GM12878 (cell line): ENCODE measurements around the gene UNC13B.

Experiments
- BACH1 ChIP-seq: fragments of 450-650 bp; IDR thresholded peaks from 2 replicates; pipeline ENCODE4 v1.6.1; 2017; ENCODE audit warnings: mild to moderate bottlenecking, borderline replicate concordance
- CEBPZ ChIP-seq: fragments of 150-350 bp; IDR thresholded peaks from 2 replicates; pipeline ENCODE4 v1.6.1; 2016; ENCODE audit warnings: low read depth, low read length
- CTCF ChIP-seq, 3 experiments: IDR thresholded peaks in 2 of 3; conservative IDR thresholded peaks in 1 of 3; 2 replicates each; pipeline ENCODE4 v1.5.1; 2011; ENCODE audit warnings: low read depth in 3 of 3, low read length in 3 of 3, mild to moderate bottlenecking in 3 of 3, control low read depth in 2 of 3, moderate library complexity in 2 of 3, inconsistent platforms in 1 of 3, mixed read lengths in 1 of 3; ENCODE audit not compliant: control insufficient read depth in 2 of 3, insufficient read depth in 1 of 3; ENCODE audit errors: extremely low read depth in 1 of 3
- EED ChIP-seq: sonication (generic); IDR thresholded peaks from 2 replicates; pipeline ENCODE4 v1.6.1; 2016; ENCODE audit warnings: antibody characterized with exemption, low read depth
- ETV6 ChIP-seq, 2 experiments: fragments of 450-650 bp in 1 of 2; IDR thresholded peaks in 1 of 2; conservative IDR thresholded peaks in 1 of 2; 2 replicates each; pipeline ENCODE4 v1.6.1; 2014; ENCODE audit warnings: antibody characterized with exemption in 1 of 2, borderline replicate concordance in 1 of 2, low read depth in 1 of 2, mild to moderate bottlenecking in 1 of 2, moderate library complexity in 1 of 2
- POLR2AphosphoS5 ChIP-seq: IDR thresholded peaks from 2 replicates; pipeline ENCODE4 v1.6.1; 2011; ENCODE audit warnings: mild to moderate bottlenecking, low read length, inconsistent platforms
- SUZ12 ChIP-seq: fragments of 200-600 bp; sonication (generic); IDR thresholded peaks from one replicate; pipeline ENCODE4 v1.6.1; 2018; ENCODE audit warnings: antibody characterized with exemption, mild to moderate bottlenecking; ENCODE audit not compliant: unreplicated experiment
- TARDBP ChIP-seq: IDR thresholded peaks from 2 replicates; pipeline ENCODE4 v1.6.1; 2016; ENCODE audit warnings: borderline replicate concordance
- ZBTB11 ChIP-seq: fragments of 450-650 bp; formaldehyde crosslinking; IDR thresholded peaks from 2 replicates; pipeline ENCODE4 v1.5.0; 2022; ENCODE audit warnings: mild to moderate bottlenecking, missing genetic modification characterization

- TF ChIP-seq EED = no peak
- TF ChIP-seq TARDBP = no peak
- no peak for TF ChIP-seq CTCF (IDR thresholded peaks at IDR 0.05 in 2 of 3, conservative IDR thresholded peaks at IDR 0.05 in 1 of 3; ENCODE audit: control insufficient read depth in 2 of 3, extremely low read depth in 1 of 3, insufficient read depth in 1 of 3, low read depth in 3 of 3, low read length in 3 of 3)
- TF ChIP-seq SUZ12 = no peak
- no peak for TF ChIP-seq ETV6 (conservative IDR thresholded peaks at IDR 0.05 in 1 of 2, IDR thresholded peaks at IDR 0.05 in 1 of 2; ENCODE audit: borderline replicate concordance in 1 of 2, low read depth in 1 of 2)
- TF ChIP-seq BACH1 = no peak
- TF ChIP-seq POLR2AphosphoS5 = no peak
- TF ChIP-seq ZBTB11 (CRISPR knock-in tag) = no peak
- no peak for TF ChIP-seq CEBPZ
Observed at GRCh38 chr9:35341021-35341420, 179.2 kb downstream of the UNC13B start.
